Effector CD4-positive, alpha-beta T cell (primary cell): ENCODE measurements around the gene PNMA6E. TPM values are rescaled to one million over a fixed set of nuclear protein-coding genes. Genes with fewer than 3 reads are reported as not detected.

Experiments used
- DNase-seq: peaks from one replicate; pipeline ENCODE4 v3.0.0-alpha.2; 2020
- total RNA-seq: gene quantifications from one replicate; lab custom pipeline; 2026; lab: John Stamatoyannopoulos, UW

PNMA6E gene
- total RNA-seq: not detected

GRCh38 chrX:153401133-153401764 lies at the start of gene PNMA6E:
Gene PNMA6E, minus strand, starts transcription at chrX:153401350. Its CDS starts 2,501 bp downstream, at chrX:153398849.
- DNase-seq: no peak

- DNase-seq: no peak
Observed at GRCh38 chrX:153450949-153451277, 49.8 kb upstream of the PNMA6E start.

GRCh38 chrX:153450114-153450948 lies 49.2 kb upstream of the PNMA6E start:
- DNase-seq: no peak

- DNase-seq: no peak
Observed at GRCh38 chrX:153449368-153450113, 48.4 kb upstream of the PNMA6E start.

- DNase-seq: no peak
Observed at GRCh38 chrX:153448556-153449367, 47.6 kb upstream of the PNMA6E start.

GRCh38 chrX:153447581-153447960 lies 46.4 kb upstream of the PNMA6E start:
- DNase-seq: no peak

GRCh38 chrX:153446950-153447580 lies 45.9 kb upstream of the PNMA6E start:
- no peak for DNase-seq

GRCh38 chrX:153446636-153446936 lies 45.4 kb upstream of the PNMA6E start:
- no peak for DNase-seq

GRCh38 chrX:153445856-153446635 lies 44.9 kb upstream of the PNMA6E start, which contains the start of gene TREX2:
Gene TREX2, minus strand, starts transcription at chrX:153446056. Its CDS starts 626 bp downstream, at chrX:153445430.
- DNase-seq: no peak

GRCh38 chrX:153445106-153445855 lies 44.1 kb upstream of the PNMA6E start:
- DNase-seq: no peak

GRCh38 chrX:153444333-153445011 lies 43.3 kb upstream of the PNMA6E start:
- no peak for DNase-seq

GRCh38 chrX:153443476-153444332 lies 42.6 kb upstream of the PNMA6E start:
- DNase-seq: no peak

GRCh38 chrX:153442463-153442862 lies 41.3 kb upstream of the PNMA6E start:
- no peak for DNase-seq

- no peak for DNase-seq
Observed at GRCh38 chrX:153441981-153442380, 40.8 kb upstream of the PNMA6E start.

- no peak for DNase-seq
Observed at GRCh38 chrX:153441296-153441695, 40.1 kb upstream of the PNMA6E start.

GRCh38 chrX:153440556-153441135 lies 39.5 kb upstream of the PNMA6E start:
- no peak for DNase-seq

GRCh38 chrX:153439977-153440376 lies 38.8 kb upstream of the PNMA6E start:
- no peak for DNase-seq

GRCh38 chrX:153438532-153438931 lies 37.4 kb upstream of the PNMA6E start:
- no peak for DNase-seq

- DNase-seq: no peak
Observed at GRCh38 chrX:153435845-153436244, 34.7 kb upstream of the PNMA6E start.
